Adrenal gland (tissue), 12 donors: ENCODE results near the gene GRID1. TPM values are rescaled to one million over a fixed set of nuclear protein-coding genes. Genes with fewer than 3 reads are reported as not detected.

Experiments
- DNase-seq, 7 donors: peaks; one replicate each; pipeline ENCODE4 v3.0.0-alpha.2; 2019 to 2020
- H3K27ac ChIP-seq, 5 donors: fragments of 200-600 bp; sonication (generic) in 4 of 5; 1 replicate in 3 of 5; 2 replicates in 2 of 5; pipeline versions ENCODE4 v1.5.1 to v1.8.0; 2016 to 2020; ENCODE audit warnings: mild to moderate bottlenecking in 1 of 5
- H3K27me3 ChIP-seq: fragments of 200-600 bp; 2 replicates; pipeline ENCODE4 v1.8.0; 2021
- H3K36me3 ChIP-seq, 2 donors: fragments of 200-600 bp; replicated peaks in 1 of 2; 1 replicate in 1 of 2; 2 replicates in 1 of 2; pipeline versions ENCODE4 v1.5.1 to v1.8.0; 2018 to 2022
- H3K4me1 ChIP-seq, 2 donors: fragments of 200-600 bp; replicated peaks in 1 of 2; 1 replicate in 1 of 2; 2 replicates in 1 of 2; pipeline versions ENCODE4 v1.5.1 to v1.8.0; 2018 to 2021
- H3K4me3 ChIP-seq, 4 donors: fragments of 200-600 bp; sonication (generic) in 3 of 4; one replicate each; pipeline ENCODE4 v1.5.1; 2016 to 2018
- H3K9me3 ChIP-seq, 3 donors: fragments of 200-600 bp; sonication (generic) in 1 of 3; replicated peaks in 1 of 3; 1 replicate in 2 of 3; 2 replicates in 1 of 3; pipeline versions ENCODE4 v1.5.1 to v1.8.0; 2016 to 2021
- POLR2A ChIP-seq, 2 donors: fragments of 450-650 bp; IDR thresholded peaks; one replicate each; pipeline ENCODE4 v1.6.1; 2017; ENCODE audit warnings: antibody characterized with exemption in 2 of 2, mild to moderate bottlenecking in 2 of 2, moderate library complexity in 1 of 2
- WGBS, 4 donors: extraction: QIAGEN DNeasy Blood & Tissue Kit in 2 of 4; methylation state at CpG; one replicate each; pipeline versions ENCODE4 v1.1.5 to v1.1.7; 2013 to 2017; 5-methylcytosine and 5-hydroxymethylcytosine counted together
- intact Hi-C, 2 donors: fragments of 100-400 bp; cut with DNase I; formaldehyde crosslinking; loops; one replicate each; pipeline versions ENCODE4 v1.14.1 to v1.15.0; 2022 to 2023
- polyA plus RNA-seq, 3 donors: library from polyadenylated mRNA; stranded (reverse); fragments of 200-250 nt in 2 of 3; fragments of 350-450 nt in 1 of 3; fragmentation: Illumina TruSeq in 1 of 3; extraction: RNeasy Lipid Tissue Mini Kit (QIAGEN cat#74804) in 1 of 3; gene quantifications; one replicate each; pipeline ENCODE4 v1.2.3, GENCODE V29; 2013 to 2014
- total RNA-seq, 9 donors: library from RNA; depleted of rRNA in 4 of 9; stranded (reverse); fragments of >200 nt in 4 of 9; fragments of 120-200 nt in 1 of 9; fragmentation: NEBNext Ultra II Directional in 1 of 9; extraction: Animal tissue kit (Norgen Biotek cat#: 25700) in 1 of 9; gene quantifications; one replicate each; pipeline versions ENCODE4 v1.1.0 to v1.2.4, GENCODE V29; 2013 to 2023
- TF ChIP-seq, protein P1 (sequence below), 6 experiments: fragments of 450-650 bp in 4 of 6; fragments of 200-600 bp in 2 of 6; sonication (generic) in 1 of 6; IDR thresholded peaks; 1 replicate in 5 of 6; 2 replicates in 1 of 6; pipeline versions ENCODE4 v1.5.1 to v1.8.0; 2016 to 2021; ENCODE audit warnings: antibody characterized with exemption in 6 of 6, mild to moderate bottlenecking in 2 of 6, moderate library complexity in 1 of 6
- donor health status: healthy with polysubstance abuse.
- donor health status: Bipolar disorder and iron deficiency.
- donor health status: DM: yes; HTN: yes; CAD: no.
- donor health status: DM: no; HTN: no; CAD: no.
- donor health status: DM: no; HTN: no; CAD: no.
- donor health status: DM: yes; HTN: yes; CAD: no.

The GRID1 gene
- total and polyA plus RNA-seq, 12 donors = 2.2 to 8.0 (median 4.1) TPM

DNA sequence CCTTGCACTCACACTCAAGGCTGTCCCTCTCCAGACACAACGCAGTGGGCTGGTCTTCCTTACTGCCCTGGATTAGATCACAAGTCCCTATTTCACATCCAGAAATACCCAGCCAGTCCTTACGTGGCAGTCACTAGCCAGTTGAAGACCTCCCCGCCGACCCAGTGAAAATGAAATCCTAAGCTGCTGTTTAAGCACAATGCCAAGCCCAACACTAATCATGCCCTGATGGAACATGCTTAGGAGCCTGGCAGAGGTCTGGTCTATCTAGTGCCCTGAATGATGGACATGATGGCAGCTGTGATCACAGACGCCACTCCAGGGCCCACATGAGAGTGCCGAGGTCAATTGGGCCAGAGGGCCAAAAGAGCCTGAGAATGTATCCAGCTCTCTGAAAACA is 389.0 kb downstream of the GRID1 start:
- no peaks in the 10 kb centered on the region for H3K9me3 ChIP-seq
- no peaks in the 10 kb centered on the region for H3K27me3 ChIP-seq
- H3K36me3 ChIP-seq = no peaks in the 10 kb centered on the region
- peak in 1 of 7 donors; percentile 14 for DNase-seq
- intact Hi-C loops = no loop called here
- no peak overlapping the region for H3K4me3 ChIP-seq
- TF ChIP-seq POLR2A (IDR thresholded peaks at IDR 0.05) = no peak
- TF ChIP-seq, protein P1, sequence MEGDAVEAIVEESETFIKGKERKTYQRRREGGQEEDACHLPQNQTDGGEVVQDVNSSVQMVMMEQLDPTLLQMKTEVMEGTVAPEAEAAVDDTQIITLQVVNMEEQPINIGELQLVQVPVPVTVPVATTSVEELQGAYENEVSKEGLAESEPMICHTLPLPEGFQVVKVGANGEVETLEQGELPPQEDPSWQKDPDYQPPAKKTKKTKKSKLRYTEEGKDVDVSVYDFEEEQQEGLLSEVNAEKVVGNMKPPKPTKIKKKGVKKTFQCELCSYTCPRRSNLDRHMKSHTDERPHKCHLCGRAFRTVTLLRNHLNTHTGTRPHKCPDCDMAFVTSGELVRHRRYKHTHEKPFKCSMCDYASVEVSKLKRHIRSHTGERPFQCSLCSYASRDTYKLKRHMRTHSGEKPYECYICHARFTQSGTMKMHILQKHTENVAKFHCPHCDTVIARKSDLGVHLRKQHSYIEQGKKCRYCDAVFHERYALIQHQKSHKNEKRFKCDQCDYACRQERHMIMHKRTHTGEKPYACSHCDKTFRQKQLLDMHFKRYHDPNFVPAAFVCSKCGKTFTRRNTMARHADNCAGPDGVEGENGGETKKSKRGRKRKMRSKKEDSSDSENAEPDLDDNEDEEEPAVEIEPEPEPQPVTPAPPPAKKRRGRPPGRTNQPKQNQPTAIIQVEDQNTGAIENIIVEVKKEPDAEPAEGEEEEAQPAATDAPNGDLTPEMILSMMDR (IDR thresholded peaks at IDR 0.05) = no peak
- WGBS, 4 donors = 82 to 95% (median 93%) methylated on average over 5 to 6 of the region's 6 CpGs
- no peak overlapping the region for H3K27ac ChIP-seq
- H3K4me1 ChIP-seq = no peaks in the 10 kb centered on the region

DNA sequence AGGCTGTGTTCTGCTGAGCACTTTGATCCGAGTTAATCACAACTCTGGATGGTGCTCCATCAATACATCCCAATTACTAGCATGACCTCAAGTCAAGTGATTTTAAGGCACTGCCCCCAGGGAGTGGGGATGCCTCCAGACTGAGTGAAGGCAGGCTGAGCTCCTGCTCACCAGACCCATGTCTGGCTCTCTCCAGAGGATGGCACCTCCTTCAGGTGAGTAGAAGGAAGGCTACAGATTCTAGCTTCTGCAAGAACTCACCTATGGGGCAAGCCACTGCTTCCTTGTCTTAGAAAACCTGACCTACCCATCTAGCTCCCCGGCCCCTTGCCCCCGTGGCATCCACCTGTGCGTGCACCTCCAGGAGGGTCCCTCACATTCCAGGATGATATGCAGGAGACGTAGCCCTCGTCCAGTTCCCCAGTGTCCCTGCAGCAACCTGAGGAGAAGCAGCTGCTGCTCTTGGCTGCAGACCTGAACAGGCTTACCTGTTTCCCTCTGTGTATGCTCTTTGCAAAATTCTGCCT is 390.3 kb downstream of the GRID1 start:
- peak in 1 of 7 donors; percentile 20 for DNase-seq
- Histone ChIP-seq H3K36me3 (no peaks in the 10 kb centered on the region), H3K27me3 (no peaks in the 10 kb centered on the region), H3K4me1 (no peaks in the 10 kb centered on the region), H3K27ac (no peak overlapping the region), H3K9me3 (no peaks in the 10 kb centered on the region), H3K4me3 (no peak overlapping the region)
- 77 to 96% (median 91%) methylated on average over 3 to 6 of the region's 6 CpGs for WGBS, 4 donors
- TF ChIP-seq POLR2A (IDR thresholded peaks at IDR 0.05) = no peak
- TF ChIP-seq, protein P1 (IDR thresholded peaks at IDR 0.05) = no peak
- intact Hi-C loops = no loop called here

DNA sequence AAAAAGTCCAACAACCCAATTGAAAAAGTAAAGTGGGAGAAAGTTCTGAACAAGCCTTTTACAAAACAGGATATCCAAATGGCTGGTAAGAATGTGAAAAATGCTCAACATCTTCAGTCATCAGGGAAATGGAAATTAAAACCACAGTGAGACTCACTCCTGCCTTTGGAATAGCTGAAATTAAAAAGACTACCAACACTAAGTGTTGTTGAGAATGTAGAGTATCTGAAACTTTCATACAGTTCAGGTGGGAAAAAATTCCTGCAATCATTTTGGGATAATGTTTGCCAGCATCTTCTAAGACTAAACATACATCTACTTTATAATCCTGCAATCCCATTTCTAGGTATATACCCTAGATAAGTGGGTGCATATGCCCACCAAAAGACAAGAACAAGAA is 395.1 kb downstream of the GRID1 start:
- no peaks in the 10 kb centered on the region for H3K36me3 ChIP-seq
- H3K27me3 ChIP-seq = no peaks in the 10 kb centered on the region
- no peak for DNase-seq
- H3K27ac ChIP-seq = no peak overlapping the region
- no peak overlapping the region for H3K4me3 ChIP-seq
- no peaks in the 10 kb centered on the region for H3K9me3 ChIP-seq
- intact Hi-C loops = no loop called here
- TF ChIP-seq, protein P1 (IDR thresholded peaks at IDR 0.05) = no peak
- no peak for TF ChIP-seq POLR2A (IDR thresholded peaks at IDR 0.05)
- no peaks in the 10 kb centered on the region for H3K4me1 ChIP-seq

DNA sequence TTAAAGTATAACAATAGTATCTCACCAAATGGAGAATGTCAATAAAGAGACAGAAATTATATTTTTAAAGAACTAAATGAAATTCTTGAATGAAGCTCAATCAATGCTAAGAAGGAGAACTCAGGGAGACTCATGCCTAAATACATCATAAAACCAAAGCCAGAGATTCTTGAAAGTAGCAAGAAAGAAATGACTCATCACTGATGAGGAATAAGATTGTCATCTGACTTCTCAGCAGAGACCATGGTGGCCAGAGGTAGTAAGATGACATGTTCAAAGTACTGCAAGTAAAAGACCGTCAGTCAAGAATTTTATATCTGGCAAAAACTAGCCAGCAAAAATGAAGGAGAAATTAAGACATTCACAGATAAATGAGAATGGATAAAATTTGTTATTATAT is 399.0 kb downstream of the GRID1 start:
- Histone ChIP-seq H3K36me3 (no peaks in the 10 kb centered on the region), H3K4me1 (no peaks in the 10 kb centered on the region), H3K9me3 (no peaks in the 10 kb centered on the region), H3K27ac (no peak overlapping the region), H3K27me3 (no peaks in the 10 kb centered on the region), H3K4me3 (no peak overlapping the region)
- 87 to 91% (median 89%) methylated on average over 1 of the region's 1 CpG for WGBS, 4 donors
- DNase-seq = no peak
- TF ChIP-seq, protein P1 (IDR thresholded peaks at IDR 0.05) = no peak
- no peak for TF ChIP-seq POLR2A (IDR thresholded peaks at IDR 0.05)
- intact Hi-C loops = no loop called here
